VCaP (cell line): ENCODE measurements around the gene SEPTIN7.

Source experiments
- H3K27ac ChIP-seq: fragments of 450-650 bp; 2 replicates; pipeline ENCODE4 v1.5.1; 2017
- CTCF ChIP-seq: fragments of 450-650 bp; conservative IDR thresholded peaks from 2 replicates; pipeline ENCODE4 v1.5.1; 2017; ENCODE audit warnings: mild to moderate bottlenecking, moderate library complexity

Gene SEPTIN7

GRCh38 chr7:35804231-35804970 lies 3.5 kb downstream of the SEPTIN7 start:
- no peak overlapping the region for H3K27ac ChIP-seq
- no peak for TF ChIP-seq CTCF

GRCh38 chr7:35805876-35806275 lies 5.0 kb downstream of the SEPTIN7 start:
- TF ChIP-seq CTCF, result no peak
- no peak overlapping the region for H3K27ac ChIP-seq

GRCh38 chr7:35816514-35816913 lies 15.7 kb downstream of the SEPTIN7 start:
- no peak for TF ChIP-seq CTCF
- no peak overlapping the region for H3K27ac ChIP-seq

GRCh38 chr7:35817181-35817580 lies 16.3 kb downstream of the SEPTIN7 start:
- no peak for TF ChIP-seq CTCF
- H3K27ac ChIP-seq, result no peak overlapping the region

- H3K27ac ChIP-seq, result no peak overlapping the region
- TF ChIP-seq CTCF, result no peak
These were observed 17.1 kb downstream of the SEPTIN7 start for GRCh38 chr7:35817930-35818329.

GRCh38 chr7:35818513-35818912 lies 17.7 kb downstream of the SEPTIN7 start:
- no peak overlapping the region for H3K27ac ChIP-seq
- TF ChIP-seq CTCF, result no peak

- H3K27ac ChIP-seq, result no peak overlapping the region
- TF ChIP-seq CTCF, result no peak
These were observed 18.5 kb downstream of the SEPTIN7 start for GRCh38 chr7:35819310-35819709.
